ENCODE measurements around the gene SAXO1.

SAXO1 gene

GRCh38 chr9:18888290-18888689, 144.7 kb downstream of the SAXO1 start:
- DNase-seq (ENCODE audit: low read depth in 2 of 2, low spot score in 1 of 2) = no peak

- no peak for DNase-seq (ENCODE audit: low read depth in 2 of 2, low spot score in 1 of 2)
Measured at GRCh38 chr9:18887546-18887945, 145.5 kb downstream of the SAXO1 start.

- DNase-seq (ENCODE audit: low read depth in 2 of 2, low spot score in 1 of 2) = no peak
Measured at GRCh38 chr9:18881758-18882157, 151.3 kb downstream of the SAXO1 start.

- no peak for DNase-seq (ENCODE audit: low read depth in 2 of 2, low spot score in 1 of 2)
Measured at GRCh38 chr9:18877984-18878383, 155.0 kb downstream of the SAXO1 start.

All from stimulated activated CD8-positive, alpha-beta memory T cell treated with anti-CD3 and anti-CD28 coated beads, Interleukin-4, amount 100 ng/mL, for 1 hour (primary cell).